Stimulated activated memory B cell treated with anti-CD40 and anti-IgM and Interleukin-4, amounts not matched to agents 10 μg/mL and 1 μg/mL and 100 μg/mL, for 72 hours (primary cell): Measurements from ENCODE around the gene GNE.
"Not testable (repeated sequence)": the region's sequence is repeated elsewhere in the genome, so short reads cannot be mapped to it uniquely, and the experiment has no call there.

Source experiments
- ATAC-seq: fragments of 150-1000 bp; cut with Tn5 transposase; 2 replicates; pipeline ENCODE4 v1.10.0; 2021
- H3K27ac Mint-ChIP-seq: one replicate; pipeline ENCODE4 v1.8.0; 2022; ENCODE audit warnings: mild to moderate bottlenecking, mixed read lengths
- H3K27me3 Mint-ChIP-seq: one replicate; pipeline ENCODE4 v1.8.0; 2022; ENCODE audit warnings: mixed read lengths
- H3K36me3 Mint-ChIP-seq: one replicate; pipeline ENCODE4 v1.8.0; 2022; ENCODE audit warnings: mixed read lengths
- H3K4me1 Mint-ChIP-seq: one replicate; pipeline ENCODE4 v1.8.0; 2022; ENCODE audit warnings: mixed read lengths
- H3K4me3 Mint-ChIP-seq: one replicate; pipeline ENCODE4 v1.8.0; 2022; ENCODE audit warnings: mild to moderate bottlenecking, moderate library complexity, mixed read lengths
- H3K9me3 Mint-ChIP-seq: one replicate; pipeline ENCODE4 v1.8.0; 2022; ENCODE audit warnings: mixed read lengths

The GNE gene

GRCh38 chr9:36204906-36205547 lies 53.2 kb downstream of the GNE start:
- no peaks in the 10 kb centered on the region for H3K9me3 Mint-ChIP-seq
- H3K27ac Mint-ChIP-seq = no peak overlapping the region
- H3K4me1 Mint-ChIP-seq = peaks cover 36% of the 10 kb centered on the region
- no peaks in the 10 kb centered on the region for H3K27me3 Mint-ChIP-seq
- peaks cover 42% of the 10 kb centered on the region for H3K36me3 Mint-ChIP-seq
- ATAC-seq = no peak
- no peak overlapping the region for H3K4me3 Mint-ChIP-seq

DNA sequence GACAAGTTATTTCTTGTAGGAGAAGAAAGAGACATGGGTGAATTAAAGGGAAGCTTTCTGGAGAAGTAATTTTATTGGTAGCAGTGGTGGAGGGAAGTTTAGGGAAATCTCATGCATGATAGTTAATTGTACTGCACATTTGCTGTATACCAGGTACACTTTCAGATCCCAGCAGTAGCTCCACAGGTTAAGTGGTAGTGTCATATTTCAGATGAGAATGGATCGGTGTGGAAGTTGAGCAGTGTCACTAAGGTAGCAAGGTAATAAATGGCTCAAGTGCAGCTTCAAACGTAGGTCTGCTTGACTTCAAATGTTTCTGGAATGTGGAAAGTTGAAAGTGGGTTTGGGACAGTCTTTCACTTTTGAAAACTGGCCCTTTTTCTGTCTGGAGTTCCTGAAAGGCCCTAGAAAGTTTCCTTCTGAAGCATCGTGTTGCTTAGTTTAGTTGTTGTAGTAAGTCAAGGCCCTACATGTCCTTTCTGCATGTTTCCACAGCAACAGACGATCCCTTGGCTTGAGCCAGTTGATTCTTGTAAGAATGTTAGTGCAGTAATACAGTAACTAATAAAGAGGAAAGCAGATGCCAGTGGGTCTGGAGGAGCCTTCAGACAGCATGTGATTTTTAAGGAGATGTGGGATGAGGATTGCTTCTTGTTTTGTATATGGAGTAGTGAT lies 63.8 kb downstream of the GNE start:
- Mint-ChIP-seq H3K9me3 (no peaks in the 10 kb centered on the region), H3K4me3 (peak overlapping the region; percentile 13), H3K36me3 (peaks cover 26% of the 10 kb centered on the region), H3K4me1 (peaks cover 50% of the 10 kb centered on the region), H3K27ac (peak overlapping the region; percentile 25), H3K27me3 (no peaks in the 10 kb centered on the region)
- no peak for ATAC-seq

GRCh38 chr9:36193023-36193422 lies 65.2 kb downstream of the GNE start:
- Mint-ChIP-seq H3K27me3 (no peaks in the 10 kb centered on the region), H3K36me3 (peaks cover 21% of the 10 kb centered on the region), H3K9me3 (no peaks in the 10 kb centered on the region), H3K27ac (peak overlapping the region; percentile 25), H3K4me3 (peak overlapping the region; percentile 83), H3K4me1 (peaks cover 50% of the 10 kb centered on the region)
- ATAC-seq = no peak

DNA sequence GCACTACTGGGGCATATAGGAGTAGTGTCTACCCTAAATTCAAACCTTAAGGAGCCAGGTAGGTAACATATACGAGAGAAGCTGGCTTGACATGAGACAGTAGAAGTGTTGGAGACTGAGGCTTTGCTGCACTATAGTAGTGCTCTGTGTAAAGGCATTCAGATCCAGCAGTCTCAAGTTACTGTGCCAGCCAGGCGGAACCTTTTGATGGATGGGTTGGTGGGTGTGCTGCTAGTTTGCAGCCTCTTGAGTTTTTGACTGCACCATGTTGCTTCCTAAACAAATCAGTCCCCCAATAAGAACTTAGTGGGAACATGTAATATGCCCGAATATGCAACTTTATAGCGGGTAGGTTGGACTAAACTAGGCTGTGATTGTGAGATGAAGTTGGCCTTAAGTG lies 66.1 kb downstream of the GNE start:
- no peaks in the 10 kb centered on the region for H3K27me3 Mint-ChIP-seq
- peaks cover 21% of the 10 kb centered on the region for H3K36me3 Mint-ChIP-seq
- peak overlapping the region; percentile 85 for H3K27ac Mint-ChIP-seq
- H3K4me3 Mint-ChIP-seq = peak overlapping the region; percentile 83
- peaks cover 50% of the 10 kb centered on the region for H3K4me1 Mint-ChIP-seq
- H3K9me3 Mint-ChIP-seq = no peaks in the 10 kb centered on the region
- ATAC-seq = no peak

GRCh38 chr9:36191686-36192085 lies 66.6 kb downstream of the GNE start:
- Mint-ChIP-seq H3K9me3 (no peaks in the 10 kb centered on the region), H3K36me3 (peaks cover 21% of the 10 kb centered on the region), H3K4me3 (peak overlapping the region; percentile 83), H3K4me1 (peaks cover 50% of the 10 kb centered on the region), H3K27me3 (no peaks in the 10 kb centered on the region), H3K27ac (peak overlapping the region; percentile 85)
- ATAC-seq = no peak

- H3K27ac Mint-ChIP-seq = peak overlapping the region; percentile 85
- ATAC-seq = peak; percentile 24
- H3K4me1 Mint-ChIP-seq = peaks cover 50% of the 10 kb centered on the region
- H3K36me3 Mint-ChIP-seq = peaks cover 21% of the 10 kb centered on the region
- H3K4me3 Mint-ChIP-seq = peak overlapping the region; percentile 83
- no peaks in the 10 kb centered on the region for H3K27me3 Mint-ChIP-seq
- no peaks in the 10 kb centered on the region for H3K9me3 Mint-ChIP-seq
Measured at GRCh38 chr9:36191290-36191645, 67.0 kb downstream of the GNE start.

- peak; percentile 100 for ATAC-seq
- H3K36me3 Mint-ChIP-seq = peaks cover 21% of the 10 kb centered on the region
- peaks cover 50% of the 10 kb centered on the region for H3K4me1 Mint-ChIP-seq
- H3K27me3 Mint-ChIP-seq = no peaks in the 10 kb centered on the region
- peak within 1 kb of the TSS; percentile 83 for H3K4me3 Mint-ChIP-seq
- peak within 1 kb of the TSS; percentile 85 for H3K27ac Mint-ChIP-seq
- no peaks in the 10 kb centered on the region for H3K9me3 Mint-ChIP-seq
Measured at GRCh38 chr9:36190388-36191289, 67.6 kb downstream of the GNE start, which contains the start of gene CLTA. Gene CLTA (plus strand): TSS chr9:36190921. CDS start chr9:36191057, 136 bp downstream.

DNA sequence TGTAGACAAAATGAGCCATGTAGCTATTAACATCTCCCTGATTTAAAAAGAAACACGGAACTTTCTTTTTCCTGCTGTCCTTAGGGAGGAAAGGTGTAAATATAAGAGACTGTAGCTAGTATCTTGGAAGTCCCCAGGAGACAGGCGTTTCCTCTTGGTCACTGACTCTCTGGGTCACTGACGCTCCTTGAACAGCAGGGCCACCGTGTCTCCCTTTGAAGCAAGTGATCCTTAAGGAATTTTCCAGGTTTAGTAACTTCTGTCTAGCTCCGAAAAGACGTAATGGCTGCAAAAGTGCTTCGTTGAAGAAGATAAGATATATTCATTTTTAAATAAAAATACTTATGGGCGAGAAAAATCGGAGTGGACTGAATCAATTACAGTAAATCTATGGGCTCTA lies 68.3 kb downstream of the GNE start:
- Mint-ChIP-seq H3K4me1 (peaks cover 45% of the 10 kb centered on the region), H3K9me3 (no peaks in the 10 kb centered on the region), H3K36me3 (peaks cover 16% of the 10 kb centered on the region), H3K27me3 (no peaks in the 10 kb centered on the region), H3K4me3 (peak overlapping the region; percentile 83), H3K27ac (peak overlapping the region; percentile 85)
- ATAC-seq = no peak

DNA sequence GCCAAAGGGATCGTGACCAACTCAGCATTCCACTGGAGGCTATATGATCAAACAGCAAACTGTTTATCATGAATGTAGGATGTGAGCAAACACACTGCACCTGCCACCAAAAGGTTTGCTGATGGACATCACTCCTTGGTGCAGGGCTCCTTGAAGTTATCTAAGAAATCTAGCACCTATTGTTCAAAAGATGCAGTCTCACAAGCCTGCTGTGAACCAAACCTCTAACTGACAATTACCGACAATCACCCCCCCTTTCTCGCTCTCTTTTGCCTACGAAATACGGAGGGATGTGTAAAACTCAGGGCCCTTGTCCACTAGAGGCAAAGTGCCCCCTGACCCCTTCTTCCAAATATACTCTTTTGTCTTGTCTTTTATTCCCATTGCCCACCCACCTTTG lies 70.0 kb downstream of the GNE start:
- Mint-ChIP-seq H3K36me3 (no peaks in the 10 kb centered on the region), H3K4me1 (peaks cover 27% of the 10 kb centered on the region)

GRCh38 chr9:36187414-36187813 lies 70.8 kb downstream of the GNE start:
- Mint-ChIP-seq H3K9me3 (no peaks in the 10 kb centered on the region), H3K36me3 (no peaks in the 10 kb centered on the region), H3K27ac (no peak overlapping the region), H3K4me3 (no peak overlapping the region), H3K4me1 (peaks cover 19% of the 10 kb centered on the region), H3K27me3 (no peaks in the 10 kb centered on the region)
- no peak for ATAC-seq

More for the DNA sequence above, 70.0 kb downstream of the GNE start:
- Mint-ChIP-seq H3K27ac (no peak overlapping the region), H3K4me3 (no peak overlapping the region), H3K9me3 (no peaks in the 10 kb centered on the region), H3K27me3 (no peaks in the 10 kb centered on the region)
- ATAC-seq = no peak

GRCh38 chr9:36180243-36180642 lies 78.0 kb downstream of the GNE start:
- not testable (repeated sequence) for H3K36me3 Mint-ChIP-seq, H3K27ac Mint-ChIP-seq, H3K9me3 Mint-ChIP-seq, ATAC-seq, H3K4me1 Mint-ChIP-seq, H3K4me3 Mint-ChIP-seq
- peaks cover 12% of the 10 kb centered on the region for H3K27me3 Mint-ChIP-seq

- no peak overlapping the region for H3K4me3 Mint-ChIP-seq
- H3K27ac Mint-ChIP-seq = no peak overlapping the region
- H3K4me1 Mint-ChIP-seq = peaks cover 6% of the 10 kb centered on the region
- H3K36me3 Mint-ChIP-seq = no peaks in the 10 kb centered on the region
- peaks cover 3% of the 10 kb centered on the region for H3K9me3 Mint-ChIP-seq
- ATAC-seq = no peak
- H3K27me3 Mint-ChIP-seq = peaks cover 30% of the 10 kb centered on the region
Measured at GRCh38 chr9:36177571-36177970, 80.7 kb downstream of the GNE start.

DNA sequence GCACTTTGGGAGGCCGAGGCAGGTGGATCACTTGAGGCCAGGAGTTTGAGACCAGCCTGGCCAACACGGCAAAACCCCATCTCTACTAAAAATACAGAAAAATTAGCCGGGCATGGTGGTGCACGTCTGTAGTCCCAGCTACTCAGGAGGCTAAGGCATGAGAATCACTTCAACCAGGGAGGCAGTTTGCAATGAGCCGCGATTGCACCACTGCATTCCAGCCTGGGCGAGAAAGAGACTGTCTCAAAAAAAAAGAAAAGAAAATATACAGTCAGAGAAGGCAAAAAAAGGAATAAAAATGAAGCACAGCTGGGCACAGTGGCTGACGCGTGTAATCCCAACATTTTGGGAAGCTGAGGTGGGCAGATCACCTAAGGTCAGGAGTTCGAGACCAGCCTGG lies 81.8 kb downstream of the GNE start:
- not testable (repeated sequence) for ATAC-seq, H3K4me3 Mint-ChIP-seq, H3K36me3 Mint-ChIP-seq, H3K9me3 Mint-ChIP-seq, H3K27ac Mint-ChIP-seq, H3K4me1 Mint-ChIP-seq
- H3K27me3 Mint-ChIP-seq = peaks cover 34% of the 10 kb centered on the region

DNA sequence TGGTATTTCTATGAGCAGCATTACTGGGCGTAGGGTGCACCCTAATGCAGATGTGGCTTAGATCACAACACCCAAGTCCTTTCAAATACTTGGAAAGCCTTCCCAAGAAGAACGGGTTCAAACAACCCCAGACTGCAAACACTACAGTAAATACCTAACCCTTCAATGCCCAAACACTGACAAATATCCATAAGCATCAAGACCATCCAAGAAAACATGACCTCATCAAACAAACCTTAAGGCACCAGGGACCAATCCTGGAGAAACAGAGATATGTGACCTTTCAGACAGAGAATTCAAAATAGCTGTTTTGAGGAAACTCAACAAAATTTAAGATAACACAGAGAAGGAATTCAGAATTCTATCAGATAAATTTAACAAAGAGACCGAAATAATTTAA lies 83.0 kb downstream of the GNE start:
- H3K9me3 Mint-ChIP-seq, H3K4me1 Mint-ChIP-seq, H3K4me3 Mint-ChIP-seq, H3K36me3 Mint-ChIP-seq, ATAC-seq, H3K27ac Mint-ChIP-seq: not testable (repeated sequence)
- H3K27me3 Mint-ChIP-seq = peaks cover 41% of the 10 kb centered on the region

DNA sequence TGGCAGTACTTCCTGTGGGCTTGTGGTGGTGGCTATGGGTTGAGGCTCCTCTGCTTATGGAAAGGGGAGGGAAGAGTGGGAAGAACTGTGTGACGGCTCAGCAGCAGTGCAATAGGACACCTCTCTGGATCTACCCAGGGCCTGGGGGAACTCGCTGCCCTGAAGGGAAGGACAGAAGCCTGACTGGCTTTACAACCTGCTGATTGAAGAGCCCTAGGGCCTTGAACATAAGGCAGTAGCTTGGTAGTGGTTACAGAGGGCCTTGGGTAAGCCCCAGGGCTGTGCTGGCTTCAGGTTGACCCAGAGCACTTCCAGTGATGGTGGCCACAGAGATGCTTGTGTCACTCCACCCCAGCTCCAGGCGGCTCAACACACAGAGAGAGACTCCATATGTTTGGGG lies 83.5 kb downstream of the GNE start:
- peaks cover 3% of the 10 kb centered on the region for H3K9me3 Mint-ChIP-seq
- H3K36me3 Mint-ChIP-seq = no peaks in the 10 kb centered on the region
- H3K4me1 Mint-ChIP-seq = peaks cover 6% of the 10 kb centered on the region
- no peak for ATAC-seq
- H3K4me3 Mint-ChIP-seq = no peak overlapping the region
- no peak overlapping the region for H3K27ac Mint-ChIP-seq
- H3K27me3 Mint-ChIP-seq = peaks cover 41% of the 10 kb centered on the region
